SIG-M5 treated with dmso at 0.1 percent for 504 hours (cell line): ENCODE data around the gene HMX1.

Experiments used
- DNase-seq: peaks from one replicate; lab custom pipeline; 2025; ENCODE audit not compliant: unreplicated experiment; lab: John Stamatoyannopoulos, UW

The HMX1 gene

DNA sequence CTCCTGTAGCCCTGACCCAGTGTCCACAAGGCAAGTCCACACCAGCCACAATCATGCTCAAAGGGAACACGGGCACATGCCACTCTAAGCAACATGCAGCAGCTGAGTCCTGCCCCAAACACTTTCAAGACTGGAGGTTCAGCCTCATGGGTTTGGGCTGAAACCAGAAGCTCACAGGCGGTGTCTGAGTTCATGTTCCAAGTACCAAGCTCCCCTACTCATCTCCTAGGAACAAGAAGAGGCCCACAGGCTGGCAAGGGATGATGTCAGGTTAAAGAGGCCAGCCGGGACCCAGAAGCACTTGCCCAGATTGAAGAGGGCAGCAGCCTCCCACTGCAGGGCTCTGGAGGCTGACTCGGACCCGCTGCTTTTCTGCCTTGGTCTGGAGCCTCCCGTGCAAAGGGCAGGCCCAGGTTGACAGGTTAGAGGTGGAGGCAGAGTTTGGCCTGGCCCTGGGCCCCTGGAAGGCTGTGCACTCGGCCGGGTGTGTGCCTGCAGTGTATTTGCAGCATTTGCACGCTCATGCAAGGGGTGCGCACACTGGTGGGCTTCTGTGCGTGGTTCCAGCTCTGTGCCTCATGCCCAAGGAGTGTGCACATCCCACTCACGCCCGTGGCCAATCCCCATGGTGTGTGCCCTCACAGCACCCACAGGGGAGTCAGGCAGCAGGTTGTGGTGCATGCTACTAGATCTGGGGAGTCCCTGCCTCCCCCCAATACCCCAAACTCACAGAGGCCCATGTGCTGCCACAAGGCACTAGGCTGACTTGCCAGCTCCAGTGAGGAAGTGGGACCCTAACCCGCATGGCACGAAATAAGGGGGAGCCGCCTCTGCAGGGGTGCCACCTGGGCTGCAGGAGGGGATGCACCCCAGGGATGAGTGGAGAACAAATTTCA is 2.4 kb downstream of the HMX1 start:
- no peak for DNase-seq

DNA sequence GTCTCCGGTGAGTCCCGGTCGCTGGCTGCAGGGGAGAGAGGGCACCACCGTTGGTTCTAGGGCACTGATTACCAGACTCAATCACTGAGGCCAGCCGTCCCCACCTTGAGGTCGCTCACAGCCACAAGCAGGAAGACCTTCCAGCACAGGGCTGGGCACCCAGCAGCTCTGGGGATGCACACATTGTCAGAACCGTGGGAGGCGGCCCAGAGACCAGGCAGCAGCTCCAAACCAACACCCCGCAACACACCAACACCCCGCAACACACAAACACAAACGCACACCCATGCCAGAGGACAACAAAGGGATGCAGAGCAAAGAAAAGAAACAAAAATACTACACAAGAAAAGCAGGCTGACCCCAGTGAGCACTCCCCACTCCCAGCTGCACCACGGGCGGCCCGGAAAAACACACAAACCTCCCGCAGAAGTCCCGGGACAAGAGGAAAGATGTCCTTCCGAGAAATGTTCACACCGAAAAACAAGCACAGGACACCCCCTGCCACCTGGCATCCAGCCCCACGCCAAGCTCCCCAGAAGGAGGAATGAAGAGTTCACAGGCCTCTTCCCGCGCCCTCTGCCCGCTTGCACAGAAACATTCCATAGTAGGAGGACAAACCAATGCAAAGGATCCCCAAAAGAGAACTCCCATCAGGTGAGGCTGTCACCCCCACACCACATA is 3.2 kb downstream of the HMX1 start:
- DNase-seq: no peak

DNA sequence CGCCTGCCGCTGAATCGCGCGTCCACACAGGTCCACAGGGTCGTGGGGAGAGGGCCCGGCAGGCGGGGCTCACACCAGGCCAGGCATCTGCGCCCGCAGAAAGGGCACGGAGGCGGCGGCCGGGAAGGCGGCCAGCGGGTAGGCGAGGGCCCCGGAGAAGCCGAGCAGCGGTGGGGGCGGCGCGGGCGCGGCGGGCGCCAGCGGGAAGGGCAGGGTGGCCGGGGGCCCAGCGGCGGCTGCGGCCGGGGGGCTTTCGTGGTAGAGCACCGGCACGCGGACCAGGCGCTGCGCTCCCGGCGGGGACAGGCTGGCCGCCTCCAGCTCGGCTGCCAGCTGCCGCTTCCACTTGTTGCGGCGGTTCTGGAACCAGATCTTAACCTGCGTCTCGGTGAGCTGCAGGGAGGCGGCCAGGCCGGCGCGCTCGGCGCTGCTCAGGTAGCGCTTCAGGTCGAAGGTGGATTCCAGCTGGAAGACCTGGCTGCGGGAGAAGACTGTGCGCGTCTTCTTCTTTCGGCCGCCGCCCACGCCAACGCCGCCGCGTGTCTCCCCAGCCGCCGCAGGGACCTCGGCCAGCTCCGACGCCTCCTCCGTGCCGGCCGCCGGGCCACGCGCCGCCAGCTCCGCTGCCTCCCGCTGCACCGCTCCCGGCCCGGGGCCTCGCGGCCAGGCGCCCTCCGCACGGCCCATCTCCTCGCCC is 3.9 kb downstream of the HMX1 start:
- DNase-seq: no peak

DNA sequence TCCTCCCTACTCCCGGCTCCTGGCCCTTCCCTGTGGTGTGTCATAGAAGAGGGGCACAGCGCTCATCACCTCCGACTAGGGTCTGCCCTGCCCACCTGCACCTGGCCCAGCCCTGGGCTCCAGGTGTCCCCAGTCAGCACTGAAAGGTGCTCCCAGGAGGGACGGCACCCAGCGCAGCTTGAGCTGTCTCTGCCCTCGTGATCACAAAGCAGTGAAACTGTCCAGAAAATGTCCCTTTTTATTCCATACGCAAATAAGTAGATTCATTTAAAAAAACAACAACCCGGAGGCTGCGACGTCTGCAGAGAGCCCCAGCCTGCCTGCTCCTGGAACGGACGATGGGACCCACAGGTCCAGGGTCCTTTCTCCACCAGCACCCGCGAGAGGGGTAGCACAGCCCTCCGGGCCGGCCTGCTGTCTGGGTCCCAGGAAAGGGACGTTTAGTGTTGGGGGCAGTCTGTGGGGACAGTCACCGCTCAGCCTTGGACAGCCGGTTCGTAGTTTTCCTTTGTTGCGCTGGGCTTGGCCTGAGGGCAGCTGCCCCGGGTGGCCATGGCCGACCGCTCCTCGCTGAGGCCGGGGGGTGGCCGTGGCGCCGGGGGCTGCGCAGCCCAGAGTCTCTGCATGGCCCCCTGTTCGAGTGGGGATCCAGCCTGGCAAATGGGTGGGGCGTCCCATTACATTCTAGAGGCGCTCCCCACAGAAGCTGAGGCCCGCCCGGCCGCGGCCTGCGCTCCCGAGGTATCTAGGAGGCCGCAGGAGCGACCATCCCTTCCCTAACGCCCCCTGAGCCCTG is 4.6 kb downstream of the HMX1 start:
- DNase-seq: no peak

DNA sequence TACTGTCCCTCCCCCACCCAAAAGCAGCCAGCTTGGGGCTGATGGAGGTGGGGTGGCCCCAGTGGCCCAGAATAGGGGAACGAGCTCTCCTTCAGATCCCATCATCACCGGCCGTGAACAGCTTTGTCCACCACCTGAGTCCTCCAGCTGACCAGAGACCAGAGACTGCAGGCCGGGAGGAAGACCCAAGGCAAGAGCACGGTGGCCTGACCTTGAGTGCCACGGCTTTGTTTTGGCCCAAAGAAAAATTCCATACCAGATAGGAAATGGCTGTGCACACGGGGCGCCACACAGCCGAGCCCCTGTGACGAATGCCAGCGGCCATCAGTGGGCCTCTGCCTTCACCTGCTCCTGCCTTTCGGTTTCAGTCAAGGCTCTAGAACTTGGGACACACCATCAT is 5.2 kb downstream of the HMX1 start:
- no peak for DNase-seq

DNA sequence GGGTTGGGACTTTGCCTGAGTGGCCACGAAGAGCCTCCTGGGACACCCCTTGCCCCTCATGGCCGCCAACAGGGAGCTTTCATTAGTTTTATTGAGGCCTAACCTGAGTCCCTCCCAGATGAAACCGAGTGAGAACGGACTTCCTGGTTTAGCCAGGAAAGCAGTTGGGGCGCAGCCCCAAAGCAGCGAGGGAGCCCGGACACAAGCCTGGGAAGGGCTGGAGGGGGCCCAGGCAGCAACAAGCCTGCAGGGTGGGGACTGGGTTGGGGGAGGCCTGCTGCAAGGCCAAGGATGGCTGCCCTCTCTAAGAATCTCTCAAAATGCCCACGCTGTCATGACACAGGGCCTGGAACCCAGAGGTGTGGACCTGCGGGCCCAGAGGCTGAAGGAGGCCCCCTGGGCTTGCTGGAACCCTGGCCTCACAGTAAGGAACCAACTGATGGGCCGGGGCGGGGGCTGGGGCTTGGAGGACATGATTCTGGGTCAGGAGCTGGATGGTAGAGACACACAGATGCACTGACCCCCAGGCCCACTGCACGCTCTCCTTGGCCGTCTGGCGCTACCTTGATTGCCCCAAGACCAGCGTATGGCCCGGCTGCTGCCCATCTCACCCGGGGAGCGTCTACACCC is 5.8 kb downstream of the HMX1 start:
- DNase-seq: no peak

DNA sequence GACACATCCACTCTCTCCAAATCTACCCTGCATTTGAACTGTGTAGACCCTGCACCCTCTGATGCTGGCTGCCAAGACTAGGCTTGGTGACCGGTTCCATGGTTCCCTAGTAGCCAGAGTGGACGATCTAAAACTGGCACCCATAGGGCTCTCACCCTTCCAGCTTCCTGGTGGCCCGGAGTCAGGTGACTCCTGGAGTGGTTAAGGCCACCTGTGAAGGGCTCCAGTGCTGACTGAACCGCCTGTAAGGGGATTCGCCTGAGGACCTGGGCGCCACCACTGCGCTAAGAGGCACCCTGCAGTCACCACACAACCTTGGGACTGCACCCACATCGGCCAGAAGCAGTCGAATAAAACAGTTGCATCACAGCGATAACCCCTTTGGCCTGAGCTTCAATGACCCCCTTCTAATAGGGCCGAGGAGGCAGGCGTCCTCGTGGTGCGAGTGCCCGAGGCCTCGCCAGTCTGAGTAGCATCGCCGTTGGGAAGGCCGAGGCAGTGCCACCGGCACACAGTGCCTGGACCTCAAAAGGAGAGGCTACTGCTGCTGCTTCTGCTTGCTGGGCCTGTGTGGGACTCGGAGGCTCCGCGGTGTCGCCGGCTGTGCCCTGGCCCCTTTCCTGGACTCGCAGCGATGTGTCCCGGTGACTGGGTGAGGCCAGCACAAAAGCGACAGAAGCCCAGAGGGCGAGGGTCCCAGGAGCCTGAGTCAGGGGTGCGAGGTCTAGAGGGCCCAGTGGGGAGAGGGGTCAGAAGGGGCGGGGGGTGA is 6.5 kb downstream of the HMX1 start:
- no peak for DNase-seq

DNA sequence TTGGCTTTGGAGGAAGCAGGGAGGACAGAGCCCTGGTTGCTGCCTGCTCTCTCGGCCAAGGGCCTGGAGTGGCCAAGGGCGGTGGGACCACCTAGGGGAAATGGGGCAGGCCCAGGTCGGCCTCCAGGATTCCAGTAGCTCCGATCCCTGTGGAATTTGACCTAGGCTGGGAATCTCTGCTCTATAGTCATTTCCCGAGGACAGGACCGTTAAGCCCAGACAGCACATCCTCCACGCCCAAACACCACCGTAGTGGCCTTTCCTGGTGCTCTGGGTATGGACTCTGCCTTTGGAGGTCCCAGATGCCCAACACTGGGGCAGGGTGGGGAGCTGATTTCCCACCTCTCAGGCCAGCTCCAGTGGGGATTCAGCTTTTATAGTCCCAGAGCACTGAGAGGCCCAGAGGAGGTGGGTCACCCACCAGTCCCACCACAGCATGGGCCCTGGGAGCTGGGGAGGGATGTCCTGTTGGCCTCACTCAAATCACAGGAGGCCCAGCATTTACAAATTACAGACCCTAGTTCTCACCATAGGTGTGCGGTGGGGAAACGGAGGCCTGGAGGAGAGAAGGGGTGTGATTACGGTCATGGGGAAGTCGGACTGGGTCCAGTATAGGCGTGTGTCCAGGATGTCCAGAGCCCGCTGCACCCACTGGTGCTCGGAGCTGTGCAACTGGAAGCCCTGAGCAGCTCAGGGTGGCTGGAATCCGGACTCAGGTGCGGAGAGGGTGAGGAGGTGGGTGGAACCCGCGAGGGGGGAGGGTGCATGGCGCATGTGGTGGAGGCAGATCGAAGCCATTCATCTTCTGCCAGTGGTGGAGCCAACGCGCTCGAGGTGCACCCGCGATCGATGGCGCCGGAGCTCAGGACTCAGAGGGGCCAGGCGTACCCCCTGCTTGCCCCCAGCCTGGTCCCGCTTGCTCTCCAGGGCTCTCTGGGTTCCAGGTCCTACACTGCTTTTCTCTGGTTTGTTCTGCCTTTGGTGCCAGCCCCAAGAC is 7.7 kb downstream of the HMX1 start:
- no peak for DNase-seq

DNA sequence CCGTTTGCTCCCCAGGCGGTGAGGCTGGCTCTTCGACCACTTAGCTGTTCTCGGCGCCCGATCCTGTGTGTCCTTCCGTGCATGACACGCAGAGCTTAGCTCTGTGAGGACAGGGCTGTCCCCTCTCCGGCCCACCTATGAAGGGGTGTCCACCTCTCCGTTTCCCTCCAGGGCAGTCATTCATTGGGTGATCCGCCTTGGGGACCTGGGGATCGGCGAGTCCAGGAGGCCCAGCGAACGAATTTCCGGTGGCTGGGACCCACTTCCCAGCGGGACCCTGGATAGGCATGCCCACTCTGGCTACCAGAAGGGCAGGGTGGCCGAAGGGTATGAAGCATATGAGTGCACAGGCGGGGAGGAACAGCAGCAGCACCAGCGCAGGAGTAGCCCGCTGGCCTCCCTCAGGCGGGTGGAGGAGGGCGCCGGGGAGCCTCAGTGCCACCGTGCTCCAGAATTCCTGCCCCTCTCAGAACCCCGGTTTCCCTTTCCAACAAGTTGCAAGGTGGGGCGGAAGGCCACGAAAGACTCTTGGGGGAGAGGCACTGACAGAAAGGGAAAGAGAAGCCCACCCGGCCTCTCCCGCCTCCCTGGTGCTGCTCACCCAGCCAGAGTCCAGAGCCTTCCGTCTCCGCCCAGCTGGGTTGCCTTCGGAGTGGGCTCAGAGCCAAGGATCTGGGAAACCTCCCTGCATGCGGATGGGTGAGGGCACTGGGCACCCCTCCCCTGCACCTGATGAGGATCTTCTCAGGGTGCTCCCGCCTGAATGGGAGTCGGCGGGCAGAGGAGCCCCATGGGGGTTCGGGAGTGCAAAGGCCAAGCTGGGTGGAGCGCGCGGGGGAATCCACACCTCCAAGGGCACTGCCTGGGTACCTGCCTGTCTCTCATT is 8.6 kb downstream of the HMX1 start:
- DNase-seq: no peak

DNA sequence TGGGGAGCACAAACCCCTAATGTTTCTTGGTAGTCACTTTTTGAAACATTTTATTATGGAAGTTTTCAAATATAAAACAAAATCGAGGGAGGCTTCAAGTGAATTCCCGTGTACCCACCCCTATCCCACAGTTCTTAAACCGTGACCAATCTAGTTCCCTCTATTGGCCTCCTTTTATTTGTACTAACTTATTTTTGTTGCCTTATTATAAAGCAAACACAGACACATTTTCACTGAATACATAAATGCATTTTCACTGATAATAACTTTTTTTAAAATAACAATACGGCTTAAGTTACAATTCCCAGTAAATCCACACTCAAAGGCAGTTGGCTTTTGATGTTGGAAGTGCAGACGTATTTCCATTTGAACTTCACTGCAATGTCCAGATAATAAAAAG is 9.3 kb downstream of the HMX1 start:
- DNase-seq: no peak

DNA sequence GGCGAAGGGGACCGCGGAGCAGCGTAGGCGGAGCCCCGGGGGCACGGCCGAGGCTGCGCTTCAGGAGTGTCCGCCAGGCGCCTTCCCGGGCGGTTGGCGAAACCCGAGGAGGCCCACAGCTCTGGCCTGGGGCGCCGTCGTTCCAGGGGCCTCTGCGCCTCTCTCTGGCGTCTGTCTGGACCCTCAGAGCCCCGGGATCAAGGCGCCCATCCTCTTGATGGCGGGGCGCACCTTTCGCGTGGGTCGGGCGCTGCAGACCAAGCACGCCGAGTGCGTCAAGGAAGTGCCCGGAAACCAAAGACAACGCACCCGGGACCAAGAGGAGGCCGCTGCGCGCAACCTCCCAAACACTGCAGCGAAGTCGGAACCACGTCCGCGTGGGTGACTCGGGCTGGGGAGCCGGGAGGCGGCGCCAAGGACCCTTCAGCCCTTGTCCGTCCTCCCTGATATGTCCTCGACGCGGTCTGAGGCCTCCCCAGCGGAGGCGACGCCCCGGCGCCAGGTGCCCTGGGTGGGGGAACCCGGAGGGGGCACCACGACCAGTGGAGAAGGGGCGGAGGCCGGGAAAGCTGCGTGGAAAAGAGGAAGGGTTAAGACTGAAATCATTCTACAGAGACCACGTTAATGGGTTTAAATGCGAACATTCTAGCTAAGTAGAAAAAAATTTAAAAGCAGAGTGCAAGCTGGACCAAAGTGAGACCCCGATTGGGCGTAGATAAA is 9.9 kb downstream of the HMX1 start:
- no peak for DNase-seq

DNA sequence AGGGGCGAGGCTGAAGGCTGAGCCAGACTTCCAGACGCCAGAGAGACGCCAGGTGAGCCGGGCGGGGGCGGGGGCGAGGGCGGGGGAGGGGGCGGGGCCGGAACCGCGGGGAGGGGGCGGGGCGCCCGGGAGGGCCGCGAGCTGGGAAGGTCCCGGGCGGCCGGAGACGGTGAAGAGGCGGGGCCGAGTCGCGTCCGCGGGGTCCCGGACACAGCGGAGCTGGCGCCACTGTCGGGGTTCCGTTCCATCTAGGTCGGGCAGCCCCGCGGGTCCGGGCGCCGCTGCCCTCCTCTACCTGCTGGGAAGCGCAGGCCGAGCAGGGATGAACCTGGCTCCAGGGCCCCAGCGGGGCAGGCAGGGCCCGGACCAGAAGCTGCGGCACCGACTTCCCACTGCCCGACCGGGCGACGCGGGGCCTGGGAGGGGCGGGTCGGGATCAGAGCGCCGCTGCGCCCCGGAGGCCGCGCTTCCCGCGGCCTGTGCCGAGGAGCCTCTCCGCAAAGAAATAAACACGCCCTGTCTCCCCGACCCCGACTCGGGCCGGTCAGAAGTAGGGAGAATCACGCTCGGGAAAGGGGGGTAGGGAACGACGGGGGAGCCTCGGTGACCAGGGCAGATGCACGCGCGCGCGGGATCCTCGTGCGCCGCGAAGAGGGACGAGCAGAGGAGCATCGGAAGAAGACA is 10.6 kb downstream of the HMX1 start:
- DNase-seq: no peak

DNA sequence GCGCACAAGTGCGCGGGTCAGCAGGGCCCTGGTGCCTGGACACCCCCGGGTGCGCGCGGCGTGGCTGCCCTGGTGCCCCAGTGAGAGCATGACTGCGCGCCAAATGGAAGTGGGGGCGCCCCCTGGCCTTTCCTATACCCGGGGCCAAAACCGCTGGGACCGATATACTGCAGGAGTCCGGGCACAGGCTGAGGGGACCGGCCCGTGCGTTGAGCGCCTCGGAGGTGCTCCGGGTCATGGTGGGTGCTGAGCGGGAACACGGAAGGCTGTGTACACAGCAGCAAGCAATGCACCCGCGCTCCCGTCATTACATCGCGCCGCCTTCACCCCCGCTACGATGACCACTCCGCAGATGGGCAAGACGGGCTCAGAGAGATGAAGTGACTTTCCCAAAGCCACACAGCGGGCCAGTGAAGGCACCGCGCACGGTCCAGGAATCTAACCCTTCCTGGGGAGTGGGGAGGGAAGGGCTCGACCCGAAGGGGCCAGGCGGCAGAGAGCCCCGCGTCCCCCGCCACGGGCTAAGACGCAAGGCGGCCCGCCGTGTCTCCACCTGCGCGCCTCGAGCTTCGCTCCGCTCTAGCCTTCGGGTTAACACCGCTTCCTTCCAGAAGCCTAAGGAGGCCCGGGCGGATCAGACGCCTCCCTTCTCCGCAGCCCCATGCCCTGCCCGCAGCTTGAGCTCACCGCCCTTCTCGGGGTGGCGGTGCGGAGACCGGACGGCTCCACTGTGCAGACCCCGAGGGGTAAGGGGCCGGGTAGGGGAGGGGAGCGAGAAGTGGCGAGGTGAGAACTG is 11.3 kb downstream of the HMX1 start:
- no peak for DNase-seq

DNA sequence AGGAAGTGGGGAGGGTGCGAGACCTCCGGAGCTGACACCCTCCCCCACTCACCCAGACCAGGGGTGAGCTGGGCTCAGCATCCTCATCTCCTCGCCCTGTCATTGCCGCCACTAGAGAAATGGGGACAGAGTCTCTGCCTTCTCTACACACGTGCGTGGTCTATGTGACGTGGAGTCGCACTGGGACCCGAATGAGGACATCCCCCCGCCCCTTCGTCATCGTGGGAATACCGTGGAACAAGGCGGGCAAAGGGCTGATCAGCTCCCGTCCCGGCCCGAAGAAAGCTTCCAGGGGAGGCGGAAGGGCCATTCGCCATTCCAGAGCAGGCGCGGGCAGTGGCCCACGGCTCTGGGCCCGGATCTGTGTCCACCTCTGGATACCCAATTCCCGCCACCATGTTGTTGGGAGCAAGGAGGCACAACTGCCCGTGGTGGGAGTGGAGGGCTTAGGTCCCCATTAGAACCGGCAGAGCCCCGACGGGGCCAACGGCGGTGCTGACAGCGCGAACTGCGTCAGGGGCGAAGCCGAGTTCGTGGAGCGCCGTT is 12.0 kb downstream of the HMX1 start:
- no peak for DNase-seq

DNA sequence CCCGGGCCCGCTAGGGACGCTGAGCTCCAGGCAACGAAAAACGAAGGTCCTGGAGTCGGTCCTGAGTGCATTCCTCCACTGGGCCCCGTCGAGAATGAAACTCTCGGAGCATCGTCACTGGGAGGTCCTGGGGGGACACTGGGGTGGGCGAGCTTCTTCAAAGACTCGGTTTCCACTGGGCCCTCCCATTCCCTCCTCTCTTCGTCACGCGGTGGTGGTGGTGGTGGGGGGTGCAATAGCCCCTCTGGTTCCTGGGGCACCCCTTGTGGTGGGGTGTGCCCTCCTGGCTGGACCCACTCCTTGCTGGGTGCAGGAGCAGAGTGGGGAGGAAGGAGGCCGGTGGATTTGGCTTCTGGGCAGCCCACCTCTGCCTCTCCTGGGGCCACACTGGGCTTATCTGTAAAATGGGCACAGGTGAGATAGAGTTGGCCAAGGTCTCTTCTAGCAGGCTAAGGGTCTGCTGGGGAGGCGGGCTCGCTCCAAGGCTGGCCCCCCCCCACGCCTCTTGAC is 12.9 kb downstream of the HMX1 start:
- DNase-seq: no peak
